Measurements from ENCODE around the gene ZNF750. TPM values are rescaled to one million over a fixed set of nuclear protein-coding genes. Genes with fewer than 3 reads are reported as not detected.

Gene ZNF750
- total and polyA plus RNA-seq, 2 of the 13 experiments (the other 11 are each of a cell fraction or from before 2014, with no cell fraction given) = not detected

DNA sequence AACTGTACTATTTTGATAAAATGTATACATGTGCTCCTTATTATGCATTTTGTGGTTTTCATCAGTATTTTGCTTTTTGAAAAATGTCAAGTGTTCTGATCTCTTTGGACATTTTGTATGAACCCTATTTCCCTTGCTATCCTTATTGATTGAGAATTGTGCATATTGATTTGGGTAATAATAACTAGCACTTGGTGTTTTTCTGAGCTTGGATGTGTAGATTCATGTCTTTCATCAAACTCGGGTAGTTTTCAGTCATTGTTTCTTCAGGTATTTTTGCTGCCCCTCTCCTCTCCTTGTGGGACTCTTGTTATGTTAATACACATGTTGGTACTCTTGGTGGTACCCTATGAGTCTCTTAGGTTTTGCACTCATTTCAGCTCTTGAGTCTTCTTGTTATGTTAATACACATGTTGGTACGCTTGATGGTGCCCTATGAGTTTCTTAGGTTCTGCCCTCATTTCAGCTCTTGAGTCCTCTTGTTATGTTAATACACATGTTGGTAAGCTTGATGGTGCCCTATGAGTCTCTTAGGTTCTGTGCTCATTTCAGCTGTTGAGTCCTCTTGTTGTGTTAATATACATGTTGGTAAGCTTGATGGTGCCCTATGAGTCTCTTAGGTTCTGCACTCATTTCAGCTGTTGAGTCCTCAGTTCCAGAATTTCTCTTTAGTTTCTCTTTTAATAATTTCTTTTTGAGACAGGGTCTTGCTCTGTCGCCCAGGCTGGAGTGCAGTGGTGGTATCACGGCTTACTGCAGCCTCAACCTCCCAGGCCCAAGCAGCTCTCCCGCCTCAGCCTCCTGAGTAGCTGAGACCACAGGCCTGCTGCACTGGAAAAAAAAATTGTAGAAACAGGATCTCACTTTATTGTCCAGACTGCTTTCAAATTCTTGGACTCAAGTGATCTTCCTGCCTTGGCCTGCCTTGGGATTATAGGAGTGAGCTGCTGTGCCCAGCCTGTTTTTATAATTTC is 19.3 kb downstream of the ZNF750 start:
- H4K20me1 ChIP-seq (ENCODE audit: insufficient read depth, low read length) = no peaks in the 10 kb centered on the region
- H3K4me2 ChIP-seq (ENCODE audit: low read depth, low read length) = no peak overlapping the region
- CTCF ChIA-PET (ENCODE audit: low intra/inter-chr PET ratio, low total read pairs) = no interaction called here
- H3K36me3 ChIP-seq (replicated peaks in 1 of 2; ENCODE audit: control insufficient read depth in 1 of 2, insufficient read depth in 2 of 2, low read length in 2 of 2) = peaks cover 3 to 18% of the 10 kb centered on the region in 2 experiments; a peak in 4 of 5 replicates
- no peak overlapping the region for H3K27ac ChIP-seq (ENCODE audit: extremely low read length, insufficient read depth, low read length)
- H2AFZ ChIP-seq (ENCODE audit: low read length) = no peak overlapping the region
- no peak for TF ChIP-seq HMGA1 (CRISPR knock-in tag; conservative IDR thresholded peaks at IDR 0.05)
- TF ChIP-seq ZNF558 (CRISPR knock-in tag; IDR thresholded peaks at IDR 0.05; ENCODE audit: borderline replicate concordance) = peak; percentile 99; the same call in 1 of the 2 replicates
- TF ChIP-seq, protein P1, sequence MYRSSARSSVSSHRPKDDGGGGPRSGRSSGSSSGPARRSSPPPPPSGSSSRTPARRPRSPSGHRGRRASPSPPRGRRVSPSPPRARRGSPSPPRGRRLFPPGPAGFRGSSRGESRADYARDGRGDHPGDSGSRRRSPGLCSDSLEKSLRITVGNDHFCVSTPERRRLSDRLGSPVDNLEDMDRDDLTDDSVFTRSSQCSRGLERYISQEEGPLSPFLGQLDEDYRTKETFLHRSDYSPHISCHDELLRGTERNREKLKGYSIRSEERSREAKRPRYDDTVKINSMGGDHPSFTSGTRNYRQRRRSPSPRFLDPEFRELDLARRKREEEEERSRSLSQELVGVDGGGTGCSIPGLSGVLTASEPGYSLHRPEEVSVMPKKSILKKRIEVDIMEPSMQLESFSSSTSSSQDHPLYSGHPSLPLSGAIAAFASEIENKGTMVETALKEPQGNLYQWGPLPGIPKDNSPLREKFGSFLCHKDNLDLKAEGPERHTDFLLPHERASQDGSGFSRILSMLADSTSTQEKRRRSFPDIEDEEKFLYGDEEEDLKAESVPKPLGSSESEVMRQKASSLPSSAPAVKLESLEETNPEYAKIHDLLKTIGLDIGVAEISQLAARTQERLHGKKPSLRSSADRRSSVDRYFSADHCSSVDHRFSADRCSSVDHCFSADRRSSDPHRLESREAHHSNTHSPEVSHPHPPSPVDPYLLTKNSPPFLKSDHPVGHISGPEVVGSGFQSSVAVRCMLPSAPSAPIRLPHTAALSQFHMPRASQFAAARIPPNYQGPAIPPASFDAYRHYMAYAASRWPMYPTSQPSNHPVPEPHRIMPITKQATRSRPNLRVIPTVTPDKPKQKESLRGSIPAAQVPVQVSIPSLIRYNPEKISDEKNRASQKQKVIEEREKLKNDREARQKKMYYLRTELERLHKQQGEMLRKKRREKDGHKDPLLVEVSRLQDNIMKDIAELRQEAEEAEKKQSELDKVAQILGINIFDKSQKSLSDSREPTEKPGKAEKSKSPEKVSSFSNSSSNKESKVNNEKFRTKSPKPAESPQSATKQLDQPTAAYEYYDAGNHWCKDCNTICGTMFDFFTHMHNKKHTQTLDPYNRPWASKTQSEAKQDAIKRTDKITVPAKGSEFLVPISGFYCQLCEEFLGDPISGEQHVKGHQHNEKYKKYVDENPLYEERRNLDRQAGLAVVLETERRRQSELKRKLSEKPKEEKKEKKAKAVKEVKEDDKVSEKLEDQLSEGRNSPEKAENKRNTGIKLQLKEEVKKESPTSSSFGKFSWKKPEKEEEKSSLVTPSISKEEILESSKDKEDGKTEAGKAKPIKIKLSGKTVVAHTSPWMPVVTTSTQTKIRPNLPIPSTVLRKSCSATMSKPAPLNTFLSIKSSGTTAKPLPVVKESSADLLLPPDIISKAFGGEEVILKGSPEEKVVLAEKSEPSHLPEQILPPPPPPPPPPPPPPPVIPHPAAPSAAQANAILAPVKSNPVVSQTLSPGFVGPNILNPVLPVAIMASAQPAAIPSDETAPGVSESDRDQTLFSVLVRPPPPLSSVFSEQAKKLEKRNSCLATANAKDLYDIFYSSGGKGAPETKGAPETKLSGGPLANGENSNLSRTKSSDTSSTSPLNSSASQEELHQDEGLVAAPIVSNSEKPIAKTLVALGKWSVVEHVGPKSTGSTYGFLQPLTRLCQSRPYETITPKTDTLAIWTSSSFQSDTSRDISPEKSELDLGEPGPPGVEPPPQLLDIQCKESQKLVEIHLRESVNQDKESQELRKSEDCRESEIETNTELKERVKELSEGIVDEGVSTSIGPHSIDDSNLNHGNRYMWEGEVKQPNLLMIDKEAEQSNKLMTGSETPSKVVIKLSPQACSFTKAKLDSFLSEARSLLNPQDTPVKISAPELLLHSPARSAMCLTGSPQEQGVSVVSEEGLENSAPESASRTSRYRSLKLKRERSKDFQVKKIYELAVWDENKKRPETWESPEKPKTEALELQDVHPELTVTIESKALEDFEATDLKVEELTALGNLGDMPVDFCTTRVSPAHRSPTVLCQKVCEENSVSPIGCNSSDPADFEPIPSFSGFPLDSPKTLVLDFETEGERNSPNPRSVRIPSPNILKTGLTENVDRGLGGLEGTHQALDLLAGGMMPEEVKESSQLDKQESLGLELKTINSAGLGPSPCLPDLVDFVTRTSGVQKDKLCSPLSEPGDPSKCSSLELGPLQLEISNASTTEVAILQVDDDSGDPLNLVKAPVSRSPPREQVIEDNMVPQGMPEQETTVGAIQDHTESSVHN (CRISPR knock-in tag; IDR thresholded peaks at IDR 0.05) = no peak
- TF ChIP-seq, protein P2, sequence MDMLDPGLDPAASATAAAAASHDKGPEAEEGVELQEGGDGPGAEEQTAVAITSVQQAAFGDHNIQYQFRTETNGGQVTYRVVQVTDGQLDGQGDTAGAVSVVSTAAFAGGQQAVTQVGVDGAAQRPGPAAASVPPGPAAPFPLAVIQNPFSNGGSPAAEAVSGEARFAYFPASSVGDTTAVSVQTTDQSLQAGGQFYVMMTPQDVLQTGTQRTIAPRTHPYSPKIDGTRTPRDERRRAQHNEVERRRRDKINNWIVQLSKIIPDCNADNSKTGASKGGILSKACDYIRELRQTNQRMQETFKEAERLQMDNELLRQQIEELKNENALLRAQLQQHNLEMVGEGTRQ (IDR thresholded peaks at IDR 0.05; ENCODE audit: low read depth, low read length) = no peak
- TF ChIP-seq, protein P2 (CRISPR knock-in tag; IDR thresholded peaks at IDR 0.05; ENCODE audit: borderline replicate concordance) = no peak
- TF ChIP-seq IRF2 (CRISPR knock-in tag; IDR thresholded peaks at IDR 0.05) = no peak
- BruUV-seq (replicated peaks) = no TSS peak
- peaks cover 24% of the 10 kb centered on the region for H3K4me1 ChIP-seq (ENCODE audit: insufficient read depth, low read length)
- no peaks in the 10 kb centered on the region for H3K27me3 ChIP-seq (ENCODE audit: control insufficient read depth in 1 of 2, insufficient read depth in 2 of 2, low read length in 2 of 2)
- H3K79me2 ChIP-seq (ENCODE audit: insufficient read depth, low read length) = no peaks in the 10 kb centered on the region
- ATAC-seq (no peak), DNase-seq (ENCODE audit: low spot score) (no peak), FAIRE-seq (no peak)
- POLR2A ChIA-PET = no interaction called here
- H3K4me3 ChIP-seq (replicated peaks in 1 of 3; ENCODE audit: insufficient read depth in 1 of 3, low read depth in 2 of 3, low read length in 3 of 3) = no peak overlapping the region
- no peaks in the 10 kb centered on the region for H3K9me3 ChIP-seq (ENCODE audit: low read length)
- intact Hi-C loops (cut with micrococcal nuclease; ENCODE audit: unreplicated experiment) (no loop called here), in situ Hi-C loops (cut with HindIII; ENCODE audit: extremely low pct_ligation_motif_present, low pct_unique_long_range_greater_than_20kb) (no loop called here)
- no peak overlapping the region for H3K9ac ChIP-seq (ENCODE audit: insufficient read depth, low read depth, low read length)
- WGBS (ENCODE audit: low lambda C conversion rate) = 98% methylated on average over 5 of the region's 5 CpGs
